Glomerular visceral epithelial cell (primary cell): ENCODE results near the gene C3orf18.
A peak's percentile ranks its signal among the peaks of the same experiment; 100 is the strongest.
"Not testable (repeated sequence)": the region's sequence is repeated elsewhere in the genome, so short reads cannot be mapped to it uniquely, and the experiment has no call there.

Experiments
- DNase-seq: peaks from one replicate; pipeline ENCODE4 v3.0.0-alpha.2; 2016; ENCODE audit errors: extremely low spot score

The C3orf18 gene

DNA sequence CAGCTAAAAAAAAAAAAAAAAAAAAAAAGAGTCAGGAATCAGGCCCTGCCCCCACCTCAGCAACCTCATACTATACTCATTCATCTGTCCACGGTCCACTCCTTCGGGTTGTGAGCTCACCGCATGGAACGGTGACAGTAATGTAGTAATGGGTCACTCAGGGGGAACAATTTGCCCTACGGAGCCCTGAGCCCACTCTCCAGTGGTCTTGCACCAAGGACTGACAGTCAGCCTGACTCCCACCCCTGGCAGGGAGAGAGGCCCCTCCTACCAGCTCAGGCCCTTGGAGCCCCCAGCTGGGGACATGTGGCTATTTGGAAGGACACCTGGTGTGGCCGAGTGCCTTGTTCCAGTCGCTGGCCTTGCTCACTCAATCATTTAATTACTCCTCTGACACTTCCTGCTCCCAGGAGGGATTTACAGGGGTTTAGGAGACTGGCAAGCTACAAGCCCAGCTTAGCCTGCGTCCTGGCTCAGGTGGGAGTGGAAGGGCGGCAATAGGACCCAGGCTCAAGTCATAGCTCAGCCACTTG, 44.2 kb downstream of the C3orf18 start:
- DNase-seq = peak; percentile 8

DNA sequence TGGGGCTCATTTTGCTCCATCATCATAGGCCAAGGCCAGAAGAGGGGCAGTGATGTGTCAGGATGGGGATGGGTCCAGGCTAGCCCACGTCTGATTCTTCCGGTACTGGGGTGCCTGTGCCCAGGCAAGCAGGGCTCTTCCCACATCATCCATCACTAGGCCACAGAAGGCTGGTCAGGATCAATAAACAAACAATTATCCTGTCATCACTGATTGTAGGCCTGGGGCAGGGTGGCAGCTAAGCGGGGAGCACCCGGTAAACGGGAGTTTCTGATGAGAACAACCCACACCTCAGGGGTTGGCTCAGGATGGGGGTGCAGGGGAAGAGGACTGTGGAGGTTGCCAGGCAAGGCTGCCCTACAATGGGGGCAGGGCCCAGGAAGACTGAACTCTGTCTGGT, 46.0 kb downstream of the C3orf18 start:
- no peak for DNase-seq

DNA sequence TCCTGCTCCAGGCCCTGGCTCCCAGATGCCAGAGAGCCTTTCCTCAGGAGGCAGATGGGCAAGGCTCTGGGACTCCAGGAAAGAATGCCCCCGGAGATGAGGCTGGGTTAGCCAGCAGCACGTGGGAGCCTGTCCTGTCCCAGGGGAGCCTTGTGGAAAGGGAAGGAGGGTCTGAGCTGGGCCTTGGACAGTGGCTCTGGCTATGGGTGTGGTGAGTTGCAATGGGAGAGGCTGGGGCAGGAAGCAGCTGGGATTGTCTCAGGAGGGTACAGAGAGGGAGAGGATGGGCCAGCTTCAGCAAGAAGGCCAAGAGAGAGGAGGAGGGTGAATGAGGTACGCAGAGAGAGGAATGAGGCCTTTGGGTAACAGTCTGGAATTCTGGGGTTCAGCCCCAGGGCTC, 46.7 kb downstream of the C3orf18 start:
- DNase-seq = no peak

DNA sequence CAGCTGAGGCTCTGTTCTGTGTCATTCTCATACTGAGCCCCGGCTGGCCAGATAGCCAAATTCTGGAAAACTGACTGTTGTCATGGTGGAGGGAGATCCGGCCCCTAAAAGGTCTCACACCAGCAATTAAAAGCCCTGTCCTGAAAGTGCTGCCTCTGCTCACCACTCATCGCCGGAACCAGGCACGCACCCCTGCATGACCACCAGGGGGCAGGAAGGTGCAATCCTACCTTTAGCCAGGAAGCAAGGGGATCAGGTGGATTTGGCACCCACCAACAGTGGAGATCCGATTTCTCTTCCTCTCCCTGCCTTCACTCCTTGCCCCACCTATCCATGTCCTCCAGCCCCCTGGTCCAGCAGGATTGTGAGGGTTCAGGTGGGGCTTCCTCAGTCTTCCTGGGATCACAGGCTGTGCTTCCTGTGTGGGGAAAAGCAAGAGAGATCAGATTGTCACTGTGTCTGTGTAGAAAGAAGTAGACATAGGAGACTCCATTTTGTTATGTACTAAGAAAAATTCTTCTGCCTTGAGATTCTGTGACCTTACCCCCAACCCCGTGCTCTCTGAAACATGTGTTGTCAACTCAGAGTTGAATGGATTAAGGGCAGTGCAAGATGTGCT, 48.0 kb downstream of the C3orf18 start:
- peak; percentile 53 for DNase-seq

DNA sequence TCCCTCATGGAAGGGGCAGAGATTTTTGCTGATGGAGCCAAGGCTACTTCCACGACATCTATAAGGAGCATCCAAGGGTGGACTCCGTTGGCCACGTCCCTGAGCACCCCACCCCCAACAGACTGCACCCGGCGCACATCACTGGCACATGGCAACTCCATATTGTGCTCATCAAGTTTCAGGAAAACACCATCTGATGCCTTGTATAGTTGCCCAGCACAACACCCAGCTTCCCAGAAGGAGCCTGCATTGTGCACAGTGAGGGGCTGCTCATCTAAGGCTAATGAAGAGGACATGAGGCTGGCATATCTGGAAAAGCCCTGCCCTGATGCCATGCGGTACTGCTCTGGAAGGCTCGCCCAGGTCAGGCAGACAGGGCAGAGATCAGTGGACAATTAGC, 49.1 kb downstream of the C3orf18 start:
- DNase-seq = no peak

DNA sequence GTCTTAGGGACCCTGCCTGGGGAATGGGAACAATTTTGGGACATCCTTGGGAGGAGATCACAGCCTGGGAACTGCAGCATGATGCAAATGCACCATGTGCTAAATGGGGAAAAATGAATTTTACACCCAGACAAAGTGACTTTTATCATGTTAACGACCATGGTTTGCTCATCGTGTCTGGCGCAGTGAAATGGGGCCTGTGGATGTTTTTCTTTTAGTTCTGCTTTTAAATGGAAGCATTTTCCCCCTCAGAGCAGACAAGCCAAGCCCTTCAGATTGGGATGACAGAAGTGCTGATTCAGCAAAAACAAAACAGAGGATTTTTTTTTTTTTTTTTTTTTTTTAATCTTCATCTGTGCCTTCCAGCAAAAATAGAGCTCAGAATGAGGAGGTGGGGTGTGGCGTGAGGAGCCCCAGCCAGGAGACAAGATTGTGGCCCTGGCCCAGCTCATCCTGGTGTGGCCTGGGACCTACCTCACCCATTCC, 49.8 kb downstream of the C3orf18 start:
- no peak for DNase-seq

DNA sequence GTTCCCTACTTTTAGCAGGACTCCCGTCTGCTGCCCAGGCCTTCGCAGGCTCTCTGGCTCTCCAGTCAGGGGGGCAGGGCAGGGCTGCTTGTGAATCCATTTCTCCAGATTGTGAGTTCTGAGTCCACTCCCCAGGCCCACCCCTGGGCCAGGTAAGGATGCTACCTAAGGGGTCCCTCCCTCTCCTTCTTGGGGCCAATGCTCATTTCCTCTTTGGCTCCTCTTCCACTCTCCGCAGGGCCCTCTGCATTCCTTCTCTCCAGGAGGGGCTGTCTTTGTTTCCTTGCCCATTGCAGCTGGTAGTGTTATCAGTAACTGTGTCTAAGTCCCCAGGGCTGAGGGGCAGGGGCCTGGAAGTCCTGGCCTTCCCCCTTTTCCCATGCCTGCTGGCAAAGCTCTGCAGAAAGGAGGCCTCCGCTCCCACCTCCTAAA, 51.1 kb downstream of the C3orf18 start:
- DNase-seq = no peak

DNA sequence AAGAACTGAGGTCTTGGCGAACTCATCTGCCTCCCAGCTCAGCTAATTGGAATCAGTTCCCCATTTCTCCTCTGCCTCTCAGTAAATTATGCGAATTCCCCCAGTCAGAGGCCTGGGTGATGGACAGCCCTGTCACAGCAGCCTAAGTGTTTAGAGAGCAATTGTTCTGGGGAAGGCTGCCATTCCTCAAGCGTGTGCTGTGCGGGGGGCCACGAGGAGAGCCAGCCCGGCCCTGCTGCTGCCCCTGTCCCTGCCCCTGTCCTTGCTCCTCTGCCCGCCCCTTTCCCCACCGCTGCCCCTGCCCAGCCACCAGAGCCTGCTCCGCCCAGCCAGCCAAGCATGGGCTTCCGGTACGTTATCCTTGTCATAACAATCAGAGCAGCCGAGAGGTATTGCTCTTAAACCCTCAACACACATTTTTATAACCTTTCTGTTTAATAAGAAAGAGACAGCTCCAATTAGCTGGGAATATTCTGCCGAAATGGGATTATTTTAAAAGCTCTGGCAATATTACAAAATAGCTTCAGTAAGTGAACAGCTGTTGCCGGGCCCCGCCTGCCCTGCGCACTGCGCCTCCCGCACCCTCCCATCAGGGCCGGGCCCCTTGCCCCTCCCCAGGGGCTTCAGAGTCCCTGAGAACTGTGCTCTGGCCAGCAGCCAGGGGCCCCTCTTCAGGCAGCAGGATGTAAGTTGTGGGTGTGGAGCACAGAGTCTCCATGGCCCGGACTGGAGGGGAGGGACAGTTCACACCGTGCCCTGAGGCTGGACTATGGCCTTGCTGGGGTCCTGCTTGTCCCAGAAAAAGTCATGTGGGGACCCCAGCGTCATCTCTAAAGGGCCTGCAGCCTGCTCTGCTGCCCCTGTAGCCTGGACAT, 51.7 kb downstream of the C3orf18 start:
- DNase-seq = no peak

DNA sequence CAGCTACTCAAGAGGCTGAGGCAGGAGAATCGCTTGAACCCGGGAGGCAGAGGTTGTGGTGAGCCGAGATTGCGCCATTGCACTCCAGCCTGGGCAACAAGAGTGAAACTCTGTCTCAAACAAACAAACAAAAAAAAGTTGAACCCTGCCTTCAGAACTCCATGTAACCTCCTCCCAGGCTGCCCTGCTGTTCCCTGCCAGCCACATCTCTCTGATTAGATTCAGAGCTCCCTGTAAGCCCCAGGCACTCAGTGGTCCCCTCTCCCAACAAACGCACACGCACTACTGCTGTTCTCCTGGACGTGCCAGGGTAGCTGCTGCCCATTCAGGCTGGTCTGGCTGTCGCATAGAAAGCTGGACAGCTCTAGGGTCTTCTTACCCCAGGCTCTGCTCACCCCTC, 54.6 kb downstream of the C3orf18 start:
- not testable (repeated sequence) for DNase-seq

DNA sequence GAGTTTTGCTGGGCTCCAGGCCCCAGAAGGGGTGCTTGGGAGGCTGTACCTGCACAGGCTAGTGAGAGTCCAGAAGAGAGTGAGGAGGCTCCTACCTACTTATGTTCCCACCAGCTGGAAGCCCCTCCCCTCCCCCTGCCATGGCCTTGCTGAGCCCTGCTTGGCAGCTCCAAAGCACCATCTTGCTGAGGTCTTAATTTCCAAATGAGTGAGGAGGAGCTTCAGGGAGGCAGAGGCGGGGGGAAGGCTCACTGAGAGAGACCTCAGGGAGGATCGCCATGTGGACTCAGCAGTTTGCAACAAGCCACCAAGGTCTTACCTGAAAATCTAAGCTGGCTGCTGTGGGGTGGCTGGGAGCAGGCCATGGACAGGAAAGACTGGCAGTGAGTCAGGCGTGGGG, 55.4 kb downstream of the C3orf18 start:
- no peak for DNase-seq

DNA sequence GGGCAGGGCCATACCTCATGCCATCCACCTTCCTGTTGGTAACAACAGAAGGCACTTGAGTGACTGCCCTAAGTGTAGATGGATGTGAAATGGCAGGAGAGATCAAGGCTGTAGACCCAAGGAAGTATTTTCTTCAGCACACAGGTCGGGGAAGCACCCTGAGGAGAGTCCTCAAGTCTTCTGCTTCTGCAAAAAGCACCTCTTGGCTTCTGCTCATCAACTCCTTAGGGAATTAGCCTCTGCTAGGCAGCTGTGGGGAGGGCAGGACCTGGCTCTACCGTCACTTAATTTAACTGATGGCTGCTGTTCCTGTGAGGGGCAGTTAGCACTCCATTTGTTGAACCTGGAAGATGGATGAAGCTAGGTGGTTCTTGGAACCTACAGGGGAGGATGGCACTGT, 57.2 kb downstream of the C3orf18 start:
- DNase-seq = no peak

DNA sequence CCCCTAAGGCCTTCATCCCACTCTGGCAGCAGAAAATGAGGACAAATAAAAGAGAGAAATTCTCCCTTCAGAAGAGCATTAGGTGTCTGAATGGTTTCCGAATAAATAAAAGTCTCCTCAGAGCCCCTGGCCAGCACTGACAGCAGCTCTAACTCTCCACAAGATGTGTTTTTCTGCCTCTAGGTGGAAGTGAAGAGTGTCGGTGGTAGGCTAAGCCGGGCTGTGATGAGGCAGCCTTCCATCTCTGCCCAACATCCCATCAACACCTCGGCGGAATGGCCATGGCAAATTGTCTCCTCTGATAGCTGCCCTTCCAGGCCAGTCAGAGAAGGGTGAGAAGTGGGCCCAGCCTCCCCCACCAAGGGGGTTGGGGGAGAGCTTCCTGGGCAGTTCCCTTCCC, 57.8 kb downstream of the C3orf18 start:
- DNase-seq = no peak

DNA sequence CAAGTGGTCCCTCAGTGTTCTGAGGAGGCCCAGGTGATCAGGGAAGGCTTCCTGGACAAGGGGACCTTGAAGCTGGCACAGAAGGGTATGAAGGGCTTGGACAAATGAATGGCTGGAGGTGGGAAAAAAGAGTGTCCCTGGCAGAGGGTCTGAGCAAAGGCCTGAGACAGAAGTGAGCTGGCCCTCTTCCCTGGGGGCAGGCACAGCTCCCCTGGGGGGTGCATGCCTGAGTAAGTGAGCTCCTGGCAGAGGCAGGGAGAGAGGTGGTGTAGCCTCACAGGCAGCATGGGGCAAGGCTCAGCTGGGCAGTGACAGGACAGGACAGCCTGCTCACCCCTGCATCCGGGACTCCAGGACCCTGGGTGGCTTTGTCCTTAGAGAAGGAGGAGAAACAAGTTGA, 58.7 kb downstream of the C3orf18 start:
- DNase-seq = no peak
